ENCODE data around the gene MTX3. TPM values are rescaled to one million over a fixed set of nuclear protein-coding genes. Genes with fewer than 3 reads are reported as not detected.

MTX3 gene
- total RNA-seq, 1 donor from 2014 or later, result 27.8 TPM

DNA sequence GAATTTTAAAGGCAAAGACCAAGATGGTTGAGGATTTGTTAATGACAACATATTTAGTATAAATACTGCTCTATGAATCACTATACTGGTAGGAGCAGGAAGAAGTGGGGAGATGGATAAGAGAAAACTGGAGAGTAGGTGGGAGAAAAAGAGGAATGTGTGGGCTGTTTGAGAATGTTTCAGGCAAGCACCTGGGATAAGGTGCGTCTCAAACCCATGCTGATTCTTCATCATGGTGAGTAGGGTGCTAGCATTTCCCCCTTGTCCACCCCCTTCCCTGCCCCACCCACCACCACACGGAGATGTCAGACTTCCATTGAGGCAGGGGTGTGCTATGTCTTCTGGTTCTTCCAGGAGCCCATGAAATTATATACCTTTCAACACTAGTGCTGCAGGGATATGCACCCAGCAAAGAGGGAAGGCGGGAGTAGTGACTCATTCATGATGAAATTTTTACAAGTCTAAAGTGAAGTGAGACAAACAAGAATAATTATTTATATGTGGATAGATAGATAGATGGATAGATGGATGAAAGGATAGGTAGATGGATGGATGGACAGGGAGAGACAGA is 54.3 kb downstream of the MTX3 start:
- no peak for DNase-seq
- Mint-ChIP-seq H3K36me3 (ENCODE audit: low read depth) (no peaks in the 10 kb centered on the region), H3K4me3 (no peak overlapping the region), H3K27ac (no peak overlapping the region), H3K4me1 (peaks cover 4% of the 10 kb centered on the region), H3K27me3 (no peaks in the 10 kb centered on the region), H3K9me3 (peaks cover 3% of the 10 kb centered on the region)
- intact Hi-C loops (cut with micrococcal nuclease), result no loop called here

DNA sequence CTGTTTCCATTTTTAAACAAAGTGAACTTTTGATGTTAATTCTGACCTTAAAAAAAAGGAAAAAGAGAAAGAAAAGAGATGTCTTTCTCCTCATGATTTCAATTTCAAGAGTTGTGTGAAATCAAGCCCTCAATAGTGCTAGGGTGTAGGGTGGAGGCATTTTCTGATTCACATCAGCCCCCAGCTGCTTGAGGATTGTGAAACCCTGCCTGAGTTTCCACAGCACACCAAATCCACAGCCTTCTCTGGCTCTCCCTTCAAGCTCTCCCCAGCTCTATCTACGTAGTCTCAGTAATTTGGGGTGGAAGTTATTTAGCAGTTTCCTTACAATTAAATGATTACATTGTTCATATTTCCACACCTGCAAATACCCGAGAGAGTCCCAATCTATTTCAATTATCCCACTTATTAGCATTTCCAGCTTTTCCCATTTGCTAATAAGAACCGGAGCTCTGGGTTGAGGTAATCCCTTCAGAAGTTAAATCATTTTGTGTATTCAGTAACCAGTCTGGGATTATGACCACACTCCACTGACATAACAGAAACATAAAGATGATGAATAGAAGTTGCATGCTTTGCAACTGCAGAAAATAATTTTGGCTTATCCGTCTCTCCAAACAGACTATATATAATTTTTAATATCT is 54.9 kb downstream of the MTX3 start:
- Mint-ChIP-seq H3K36me3 (ENCODE audit: low read depth) (no peaks in the 10 kb centered on the region), H3K9me3 (peaks cover 3% of the 10 kb centered on the region), H3K27ac (no peak overlapping the region), H3K27me3 (no peaks in the 10 kb centered on the region), H3K4me1 (peaks cover 4% of the 10 kb centered on the region), H3K4me3 (no peak overlapping the region)
- intact Hi-C loops (cut with micrococcal nuclease), result no loop called here
- DNase-seq, result no peak

- no peak overlapping the region for H3K4me3 Mint-ChIP-seq
- H3K9me3 Mint-ChIP-seq, result peaks cover 3% of the 10 kb centered on the region
- intact Hi-C loops (cut with micrococcal nuclease), result no loop called here
- no peak for DNase-seq
- no peak overlapping the region for H3K27ac Mint-ChIP-seq
- H3K4me1 Mint-ChIP-seq, result peaks cover 4% of the 10 kb centered on the region
- H3K27me3 Mint-ChIP-seq, result no peaks in the 10 kb centered on the region
- no peaks in the 10 kb centered on the region for H3K36me3 Mint-ChIP-seq (ENCODE audit: low read depth)
Measured at GRCh38 chr5:79934681-79935080, 56.4 kb downstream of the MTX3 start.

GRCh38 chr5:79932510-79933504 is 58.3 kb downstream of the MTX3 start:
- Mint-ChIP-seq H3K36me3 (ENCODE audit: low read depth) (no peaks in the 10 kb centered on the region), H3K4me1 (no peaks in the 10 kb centered on the region), H3K27ac (no peak overlapping the region), H3K27me3 (no peaks in the 10 kb centered on the region), H3K9me3 (no peaks in the 10 kb centered on the region), H3K4me3 (no peak overlapping the region)
- intact Hi-C loops (cut with micrococcal nuclease), result no loop called here
- no peak for DNase-seq

- Mint-ChIP-seq H3K4me1 (no peaks in the 10 kb centered on the region), H3K4me3 (no peak overlapping the region), H3K36me3 (ENCODE audit: low read depth) (no peaks in the 10 kb centered on the region), H3K27me3 (no peaks in the 10 kb centered on the region), H3K27ac (no peak overlapping the region), H3K9me3 (no peaks in the 10 kb centered on the region)
- DNase-seq, result no peak
- intact Hi-C loops (cut with micrococcal nuclease), result no loop called here
Measured at GRCh38 chr5:79931866-79932265, 59.2 kb downstream of the MTX3 start.

DNA sequence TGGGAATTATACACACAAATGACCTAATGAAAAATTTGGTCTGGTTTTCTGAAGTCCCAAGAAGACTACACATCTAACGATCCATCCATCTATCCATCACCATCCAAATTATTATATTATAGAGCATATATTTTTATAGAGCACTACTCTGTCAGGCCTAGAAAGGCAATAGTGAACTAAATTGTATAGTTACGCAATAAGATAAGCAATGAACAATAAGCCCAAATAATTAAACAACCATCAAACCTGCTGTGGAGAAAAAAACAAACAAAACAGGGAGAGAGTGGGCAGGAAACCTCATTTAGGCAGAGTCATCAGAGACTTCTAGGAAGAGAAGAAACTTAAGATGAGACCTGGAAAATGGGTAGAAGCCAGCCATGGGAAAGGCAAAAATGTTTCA is 59.7 kb downstream of the MTX3 start:
- intact Hi-C loops (cut with micrococcal nuclease), result no loop called here
- no peaks in the 10 kb centered on the region for H3K9me3 Mint-ChIP-seq
- H3K27me3 Mint-ChIP-seq, result no peaks in the 10 kb centered on the region

GRCh38 chr5:79929095-79929494 is 62.0 kb downstream of the MTX3 start:
- H3K27ac Mint-ChIP-seq, result no peak overlapping the region
- no peaks in the 10 kb centered on the region for H3K9me3 Mint-ChIP-seq
- no peaks in the 10 kb centered on the region for H3K4me1 Mint-ChIP-seq
- no peak overlapping the region for H3K4me3 Mint-ChIP-seq
- no peaks in the 10 kb centered on the region for H3K27me3 Mint-ChIP-seq
- intact Hi-C loops (cut with micrococcal nuclease), result loop anchor here (5.0 kb wide), 1 partner anchor 63 kb away; the partner anchor contains the start of gene MTX3
- no peaks in the 10 kb centered on the region for H3K36me3 Mint-ChIP-seq (ENCODE audit: low read depth)
- no peak for DNase-seq

More for the DNA sequence above, 59.7 kb downstream of the MTX3 start:
- no peak for DNase-seq
- Mint-ChIP-seq H3K36me3 (ENCODE audit: low read depth) (no peaks in the 10 kb centered on the region), H3K4me3 (no peak overlapping the region), H3K27ac (no peak overlapping the region), H3K4me1 (no peaks in the 10 kb centered on the region)

Other genes with a start within 250 kb of the MTX3 start
- 1.3 and 2.1 TPM in 2 replicates for gene THBS4, start 44.1 kb upstream of the MTX3 start, total RNA-seq

Data from activated CD4-positive, alpha-beta T cell treated with anti-CD3 and anti-CD28 coated beads, Interleukin-2, amount 10 ng/mL, durations not matched to agents 24 days and 14 days (primary cell).